ENCODE results near the gene B3GNT4.
"Not testable (repeated sequence)": the region's sequence is repeated elsewhere in the genome, so short reads cannot be mapped to it uniquely, and the experiment has no call there.

B3GNT4 gene

DNA sequence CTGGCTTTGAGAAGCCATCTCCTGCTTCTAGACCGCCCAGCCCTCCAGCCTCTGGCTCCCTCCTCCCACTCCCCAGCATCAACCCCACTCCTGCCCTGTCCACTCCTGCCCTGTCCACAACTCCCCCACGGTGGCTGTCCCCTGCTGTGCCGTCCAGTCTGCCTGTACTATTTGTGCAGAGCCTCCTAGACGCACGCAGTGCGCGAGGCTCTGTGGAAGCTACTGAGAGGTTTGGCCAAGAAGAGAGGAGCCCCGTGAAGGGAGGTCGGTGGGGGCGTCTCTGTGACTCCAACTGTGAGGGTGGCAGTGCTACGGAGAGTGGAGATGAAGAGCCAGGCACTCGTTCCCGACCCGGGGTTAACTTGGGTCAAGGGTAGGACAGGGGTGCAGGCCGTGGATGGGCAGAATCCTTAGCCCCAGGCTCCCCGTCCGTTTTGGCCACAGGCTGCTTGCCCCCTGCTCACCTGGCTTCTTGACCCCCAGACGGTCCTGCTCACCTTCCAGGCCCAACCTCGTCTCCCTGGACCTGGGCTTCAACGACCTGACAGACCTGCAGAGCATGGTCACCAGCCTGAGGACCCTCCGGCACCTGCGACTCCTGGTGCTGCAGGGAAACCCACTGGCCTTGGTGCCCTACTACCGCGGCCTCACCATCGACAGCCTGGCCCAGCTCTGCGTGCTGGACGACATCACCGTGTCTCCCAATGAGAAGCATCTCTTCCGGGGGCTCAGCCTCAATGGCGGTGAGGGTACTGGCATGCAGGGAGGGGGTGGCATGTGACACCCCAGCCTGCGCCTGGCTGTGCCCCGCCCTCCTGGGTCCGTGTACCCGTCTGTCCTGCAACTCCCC is 13.7 kb upstream of the B3GNT4 start:
- no peak for DNase-seq

GRCh38 chr12:122190842-122191668 is 12.5 kb upstream of the B3GNT4 start:
- peak; percentile 53 for DNase-seq

DNA sequence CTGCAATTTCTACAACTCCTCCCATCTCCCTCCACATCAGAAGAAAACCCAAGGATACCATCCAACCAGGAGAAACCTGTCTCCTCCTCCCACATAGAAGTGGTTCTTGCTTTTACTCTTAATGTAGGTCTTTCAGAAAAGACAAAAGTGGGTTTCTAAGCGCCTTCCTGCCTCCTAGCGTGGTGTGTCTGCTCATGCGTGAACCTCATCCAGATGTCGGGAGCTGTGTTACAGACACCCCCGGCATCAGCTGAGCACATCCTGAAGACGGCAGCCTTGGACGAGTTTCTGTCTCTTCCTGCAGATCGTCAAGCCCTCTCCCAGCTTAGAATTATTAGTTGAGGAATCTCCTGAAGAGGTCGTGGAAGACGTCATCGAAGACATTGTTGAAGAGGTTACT is 11.1 kb upstream of the B3GNT4 start:
- DNase-seq = no peak

DNA sequence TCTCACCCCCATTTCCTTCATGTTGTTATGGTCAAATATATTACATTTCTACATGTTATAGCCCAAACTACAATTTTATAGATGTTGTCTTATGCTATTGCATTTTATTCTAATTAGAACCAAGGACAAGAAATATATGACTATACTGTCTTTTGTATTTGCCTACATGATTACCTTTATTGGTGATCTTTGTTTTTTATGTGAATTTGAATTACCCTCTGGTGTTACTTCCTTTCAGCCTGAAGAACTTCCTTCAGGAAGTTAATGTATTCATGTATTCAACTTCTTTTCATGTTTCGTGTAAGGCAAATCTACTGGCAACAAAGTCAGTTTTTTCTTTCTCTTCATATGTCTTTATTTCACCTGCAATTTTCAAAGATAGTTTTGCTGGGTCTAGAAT is 8.7 kb upstream of the B3GNT4 start:
- no peak for DNase-seq

DNA sequence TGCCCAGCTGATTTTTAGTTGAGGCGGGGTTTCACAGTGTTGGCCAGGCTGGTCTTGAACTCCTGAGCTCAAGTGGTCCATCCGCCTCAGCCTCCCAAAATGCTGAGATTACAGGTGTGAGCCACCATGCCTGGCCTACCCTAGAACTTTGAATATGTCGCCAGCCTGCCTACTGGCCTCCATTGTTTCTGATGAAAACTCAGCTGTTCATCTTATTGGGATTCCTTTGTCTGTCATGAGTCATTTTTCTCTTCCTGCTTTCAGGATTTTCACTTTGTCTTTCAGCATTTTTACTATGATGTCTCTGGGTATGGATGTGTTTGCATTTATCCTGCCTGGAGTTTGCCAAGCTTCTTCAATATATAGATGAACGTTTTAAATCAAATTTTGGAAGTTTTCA is 8.1 kb upstream of the B3GNT4 start:
- DNase-seq = no peak

GRCh38 chr12:122197612-122197966 is 5.9 kb upstream of the B3GNT4 start:
- no peak for DNase-seq

GRCh38 chr12:122199484-122200355 is 3.8 kb upstream of the B3GNT4 start:
- no peak for DNase-seq

GRCh38 chr12:122200541-122201175 is 2.9 kb upstream of the B3GNT4 start:
- DNase-seq = no peak

GRCh38 chr12:122201381-122201780 is 2.1 kb upstream of the B3GNT4 start:
- DNase-seq = no peak

DNA sequence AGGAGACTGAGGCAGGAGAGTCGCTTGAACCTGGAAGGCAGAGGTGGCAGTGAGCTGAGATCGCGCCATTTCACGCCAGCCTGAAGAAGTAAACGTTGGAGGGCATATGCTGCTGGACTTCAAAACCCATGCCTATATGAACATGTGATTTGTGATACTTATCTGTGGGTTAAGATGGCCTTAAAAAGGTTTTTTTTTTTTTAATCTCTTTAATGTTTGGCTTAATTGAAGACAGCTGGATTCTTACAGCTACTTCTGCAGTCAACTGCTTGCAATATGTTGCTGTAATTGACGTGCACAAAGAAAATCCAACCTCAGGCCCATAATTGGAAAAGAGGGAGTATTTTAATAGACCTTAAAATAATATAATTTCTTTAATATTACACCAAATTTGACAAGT is 1.5 kb upstream of the B3GNT4 start:
- DNase-seq = no peak

DNA sequence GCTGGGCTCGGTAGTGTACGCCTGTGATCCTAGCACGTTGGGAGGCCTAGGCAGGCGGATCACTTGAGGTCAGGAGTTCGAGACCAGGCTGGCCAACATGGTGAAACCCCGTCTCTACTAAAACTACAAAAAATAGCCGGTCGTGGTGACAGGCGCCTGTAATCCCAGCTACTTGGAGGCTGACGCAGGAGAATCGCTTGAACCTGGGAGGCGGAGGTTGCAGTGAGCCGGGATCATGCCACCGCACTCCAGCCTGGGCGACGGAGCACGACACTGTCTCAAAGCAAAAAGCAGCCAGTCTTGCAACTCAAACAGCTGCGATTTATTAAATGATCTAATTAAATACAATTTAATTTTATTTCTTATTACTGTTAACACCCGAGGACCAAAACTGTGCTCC is 698 bp upstream of the B3GNT4 start:
- not testable (repeated sequence) for DNase-seq

DNA sequence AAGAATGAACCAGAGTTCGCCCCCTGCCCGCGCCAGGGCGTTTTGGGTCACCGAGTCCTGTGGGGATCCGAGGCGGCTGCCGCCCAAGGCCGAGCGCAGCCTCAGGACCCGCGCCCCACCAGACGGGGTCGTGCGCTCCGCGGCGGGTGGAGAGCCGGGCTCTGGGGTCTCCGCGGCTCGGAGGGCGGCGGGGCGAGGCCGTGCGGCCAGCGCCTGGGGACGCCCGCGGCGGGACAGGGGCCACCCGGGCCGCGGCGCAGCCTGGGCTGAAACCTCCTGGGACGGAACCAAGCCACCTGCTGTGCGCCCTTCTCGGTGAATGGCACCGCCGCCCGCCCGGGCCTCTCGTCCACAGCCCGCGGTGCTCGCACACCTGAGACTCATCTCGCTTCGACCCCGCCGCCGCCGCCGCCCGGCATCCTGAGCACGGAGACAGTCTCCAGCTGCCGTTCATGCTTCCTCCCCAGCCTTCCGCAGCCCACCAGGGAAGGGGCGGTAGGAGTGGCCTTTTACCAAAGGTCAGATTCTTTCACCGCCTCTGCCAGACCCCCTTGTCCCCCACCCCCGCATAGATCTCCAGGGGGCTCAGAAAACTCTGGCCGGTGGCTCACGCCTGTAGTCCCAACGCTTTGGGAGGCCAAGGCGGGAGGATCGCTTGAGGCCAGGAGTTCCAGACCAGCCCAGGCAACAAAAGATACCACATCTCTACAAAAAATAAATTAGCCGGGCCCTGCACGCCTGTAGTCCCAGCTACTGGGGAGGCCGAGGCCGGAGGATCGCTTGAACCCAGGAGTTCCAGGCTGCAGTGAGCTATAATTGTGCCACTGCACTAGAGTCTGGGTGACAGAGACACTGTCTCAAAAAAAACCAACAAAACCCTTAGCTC is 901 bp downstream of the B3GNT4 start:
- DNase-seq = no peak

DNA sequence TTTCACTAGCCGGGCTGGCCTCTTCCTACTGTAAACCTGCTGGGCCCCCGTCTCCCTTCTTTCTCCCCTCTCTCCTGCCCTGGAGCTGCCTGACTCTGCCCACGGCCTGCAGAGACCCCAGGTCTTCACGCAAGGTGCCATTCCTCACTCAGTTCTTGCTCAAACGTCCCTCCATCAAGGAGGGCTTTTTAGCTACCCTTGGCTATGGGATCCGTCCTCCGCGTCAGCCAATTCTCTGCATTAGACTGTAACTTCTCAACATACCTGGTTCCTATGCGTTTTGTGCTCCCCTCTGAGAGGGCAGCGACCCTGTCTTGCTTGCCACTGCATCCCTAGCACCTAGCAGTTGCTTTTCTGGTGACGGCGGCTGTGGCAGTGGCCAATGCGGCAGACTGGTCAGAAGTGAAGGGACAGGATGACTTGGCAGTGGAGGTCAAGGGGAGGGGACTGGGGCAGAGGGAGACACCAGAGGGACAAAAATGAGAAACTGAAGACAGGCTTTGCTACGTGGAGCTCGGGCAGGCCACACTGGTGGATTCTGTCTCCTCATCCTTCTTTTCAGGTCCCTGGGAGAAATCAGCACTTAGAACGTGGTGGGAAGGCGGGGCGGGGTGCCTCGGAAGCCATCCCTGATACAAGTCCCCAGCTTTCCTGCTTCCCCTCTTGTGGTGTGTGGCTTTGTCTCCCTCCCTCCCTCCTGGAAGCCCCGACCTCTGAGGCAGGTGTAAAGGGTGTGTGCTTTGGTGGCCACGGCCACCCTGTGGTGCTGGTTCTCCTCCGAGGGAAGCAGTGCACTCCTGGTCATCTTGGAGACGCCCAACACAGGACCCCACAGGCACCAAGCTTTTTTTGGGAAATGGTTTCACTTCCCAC is 1.8 kb downstream of the B3GNT4 start:
- no peak for DNase-seq

- no peak for DNase-seq
Observed at GRCh38 chr12:122206111-122206881, 2.8 kb downstream of the B3GNT4 start.

DNA sequence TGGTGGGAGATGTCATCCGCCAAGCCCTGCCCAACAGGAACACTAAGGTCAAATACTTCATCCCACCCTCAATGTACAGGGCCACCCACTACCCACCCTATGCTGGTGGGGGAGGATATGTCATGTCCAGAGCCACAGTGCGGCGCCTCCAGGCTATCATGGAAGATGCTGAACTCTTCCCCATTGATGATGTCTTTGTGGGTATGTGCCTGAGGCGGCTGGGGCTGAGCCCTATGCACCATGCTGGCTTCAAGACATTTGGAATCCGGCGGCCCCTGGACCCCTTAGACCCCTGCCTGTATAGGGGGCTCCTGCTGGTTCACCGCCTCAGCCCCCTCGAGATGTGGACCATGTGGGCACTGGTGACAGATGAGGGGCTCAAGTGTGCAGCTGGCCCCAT is 3.5 kb downstream of the B3GNT4 start:
- no peak for DNase-seq

GRCh38 chr12:122207391-122207790 is 3.9 kb downstream of the B3GNT4 start:
- DNase-seq = no peak

DNA sequence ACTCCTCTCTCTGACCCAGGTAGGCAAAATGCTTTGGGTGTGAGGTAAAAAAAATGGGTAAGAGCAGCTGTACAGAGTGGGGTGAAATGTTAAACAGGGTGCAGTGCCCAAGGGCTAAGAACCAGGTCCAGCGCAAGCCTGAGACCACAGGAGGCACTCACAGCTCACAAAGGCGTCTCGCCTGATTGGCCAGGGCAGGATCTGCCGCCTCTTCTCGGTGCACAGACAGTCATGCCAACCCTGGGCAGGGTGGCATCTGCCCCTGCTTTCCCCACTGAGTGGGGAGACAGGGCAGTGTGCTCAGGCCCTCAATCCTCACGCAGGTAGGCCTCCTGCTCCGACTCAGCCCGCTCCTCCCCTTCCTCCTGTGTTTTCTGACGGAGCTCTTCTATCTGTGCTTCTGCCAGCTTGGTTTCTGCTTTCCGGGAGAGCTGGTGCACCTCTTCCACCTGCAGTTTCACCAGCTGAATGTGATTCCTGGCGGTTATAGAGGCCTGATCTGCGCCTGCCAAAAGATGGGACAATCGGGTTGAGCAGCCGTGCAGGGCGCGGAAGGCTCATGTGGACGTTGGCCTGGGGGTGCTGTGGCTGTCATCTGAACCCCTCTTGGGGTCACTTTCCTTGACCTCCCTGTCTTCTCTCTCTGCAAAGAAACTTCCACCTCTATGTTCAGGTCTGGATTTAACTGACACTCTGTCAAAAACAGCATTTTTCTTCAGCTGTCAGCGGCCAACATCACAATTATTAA is 4.7 kb downstream of the B3GNT4 start:
- DNase-seq = no peak

- no peak for DNase-seq
Observed at GRCh38 chr12:122215771-122216170, 12.3 kb downstream of the B3GNT4 start.

DNA sequence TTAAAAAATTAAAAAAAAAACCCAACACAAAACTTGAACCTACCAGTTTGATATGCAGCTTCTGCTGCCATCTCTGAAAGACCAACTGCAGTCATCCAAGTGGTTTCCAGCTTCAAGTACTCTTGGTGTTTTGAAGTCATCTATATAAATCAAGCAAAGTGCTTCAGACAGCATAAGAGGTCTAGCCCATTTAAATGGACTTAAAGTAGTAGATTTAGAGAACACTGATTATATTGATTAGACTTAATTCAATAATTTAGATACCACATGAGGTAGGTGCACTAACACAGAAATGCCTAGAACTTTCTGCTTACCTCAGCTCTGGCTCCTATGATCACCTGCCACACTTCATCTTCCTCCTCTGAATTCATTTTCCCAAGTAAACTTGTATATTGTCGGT is 12.9 kb downstream of the B3GNT4 start:
- DNase-seq = no peak

All from NCI-H2029 (cell line).